Right hindlimb (tissue), 1 donor: ENCODE results near the gene NLGN3.

ENCODE experiments used
- DNase-seq: peaks from one replicate; pipeline ENCODE4 v3.0.0-alpha.2; 2018

The NLGN3 gene

GRCh38 chrX:71118985-71119535, 25.6 kb upstream of the NLGN3 start:
- DNase-seq: no peak

- no peak for DNase-seq
Measured at GRCh38 chrX:71128166-71128833, 16.3 kb upstream of the NLGN3 start.

- peak; percentile 69 for DNase-seq
Measured at GRCh38 chrX:71128915-71129765, 15.5 kb upstream of the NLGN3 start.

- DNase-seq: no peak
Measured at GRCh38 chrX:71131510-71131909, 13.1 kb upstream of the NLGN3 start.

GRCh38 chrX:71140440-71140839, 4.2 kb upstream of the NLGN3 start:
- DNase-seq: no peak

- no peak for DNase-seq
Measured at GRCh38 chrX:71143508-71143907, 1.1 kb upstream of the NLGN3 start.

GRCh38 chrX:71147496-71148277, 3.0 kb downstream of the NLGN3 start:
- DNase-seq: no peak

GRCh38 chrX:71148278-71148663, 3.6 kb downstream of the NLGN3 start:
- DNase-seq: no peak

- DNase-seq: no peak
Measured at GRCh38 chrX:71151366-71151765, 6.7 kb downstream of the NLGN3 start.

- DNase-seq: no peak
Measured at GRCh38 chrX:71154196-71154595, 9.6 kb downstream of the NLGN3 start.

GRCh38 chrX:71154641-71155040, 10.0 kb downstream of the NLGN3 start:
- no peak for DNase-seq

- DNase-seq: no peak
Measured at GRCh38 chrX:71158603-71159002, 14.0 kb downstream of the NLGN3 start.

- DNase-seq: no peak
Measured at GRCh38 chrX:71159335-71159734, 14.7 kb downstream of the NLGN3 start.

- DNase-seq: no peak
Measured at GRCh38 chrX:71160475-71160874, 15.8 kb downstream of the NLGN3 start.

GRCh38 chrX:71162981-71163380, 18.3 kb downstream of the NLGN3 start:
- DNase-seq: no peak

- DNase-seq: no peak
Measured at GRCh38 chrX:71164071-71164470, 19.4 kb downstream of the NLGN3 start.

GRCh38 chrX:71166461-71166860, 21.8 kb downstream of the NLGN3 start:
- no peak for DNase-seq

- DNase-seq: no peak
Measured at GRCh38 chrX:71167031-71167781, 22.6 kb downstream of the NLGN3 start.

- no peak for DNase-seq
Measured at GRCh38 chrX:71168134-71168533, 23.5 kb downstream of the NLGN3 start.

GRCh38 chrX:71169586-71169985, 24.9 kb downstream of the NLGN3 start:
- DNase-seq: no peak

GRCh38 chrX:71170660-71171059, 26.0 kb downstream of the NLGN3 start:
- DNase-seq: no peak

- no peak for DNase-seq
Measured at GRCh38 chrX:71171110-71171801, 26.6 kb downstream of the NLGN3 start.
